Vagina (tissue), 2 donors: Measurements from ENCODE around the gene ULK2.

Source experiments
- POLR2AphosphoS5 ChIP-seq, 2 donors: sonication (generic); formaldehyde crosslinking; IDR thresholded peaks; one replicate each; pipeline ENCODE4 v1.9.0; 2017; ENCODE audit warnings: antibody characterized with exemption in 2 of 2, mild to moderate bottlenecking in 2 of 2, low read depth in 1 of 2; ENCODE audit not compliant: insufficient read depth in 1 of 2
- TF ChIP-seq, protein P1 (sequence below), 3 experiments: fragments of 450-650 bp in 2 of 3; fragments of 200-600 bp in 1 of 3; sonication (generic) in 1 of 3; IDR thresholded peaks; one replicate each; pipeline ENCODE4 v1.5.1; 2017 to 2019; ENCODE audit warnings: antibody characterized with exemption in 3 of 3, mild to moderate bottlenecking in 2 of 3, moderate library complexity in 2 of 3

DNA sequence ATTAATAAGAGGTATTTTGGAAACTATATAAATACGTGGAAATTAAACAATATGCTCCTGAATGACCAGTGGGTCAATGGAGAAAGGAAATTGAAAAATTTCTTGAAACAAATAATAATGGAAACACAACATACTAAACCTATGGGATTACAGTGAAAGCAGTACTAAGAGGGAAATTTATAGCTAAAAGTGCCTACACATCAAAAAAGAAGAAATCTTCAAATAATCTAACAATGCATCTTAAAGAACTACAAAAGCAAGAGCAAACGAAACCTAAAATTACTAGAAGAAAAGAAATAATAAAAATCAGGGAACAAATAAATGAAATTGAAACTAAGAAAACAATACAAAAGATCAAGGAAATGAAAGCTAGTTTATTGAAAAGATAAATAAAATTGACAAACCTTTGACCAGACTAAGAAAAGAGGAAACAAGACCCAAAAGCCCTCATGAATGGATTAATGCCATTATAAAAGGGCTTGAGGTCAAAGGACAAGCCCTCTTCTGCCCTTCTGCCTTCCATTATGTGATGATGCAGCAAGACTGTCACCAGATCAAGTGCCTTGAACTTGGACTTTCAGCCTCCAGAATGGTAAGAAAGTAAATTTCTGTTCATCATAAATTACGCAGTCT is 75.7 kb downstream of the ULK2 start:
- TF ChIP-seq, protein P1, sequence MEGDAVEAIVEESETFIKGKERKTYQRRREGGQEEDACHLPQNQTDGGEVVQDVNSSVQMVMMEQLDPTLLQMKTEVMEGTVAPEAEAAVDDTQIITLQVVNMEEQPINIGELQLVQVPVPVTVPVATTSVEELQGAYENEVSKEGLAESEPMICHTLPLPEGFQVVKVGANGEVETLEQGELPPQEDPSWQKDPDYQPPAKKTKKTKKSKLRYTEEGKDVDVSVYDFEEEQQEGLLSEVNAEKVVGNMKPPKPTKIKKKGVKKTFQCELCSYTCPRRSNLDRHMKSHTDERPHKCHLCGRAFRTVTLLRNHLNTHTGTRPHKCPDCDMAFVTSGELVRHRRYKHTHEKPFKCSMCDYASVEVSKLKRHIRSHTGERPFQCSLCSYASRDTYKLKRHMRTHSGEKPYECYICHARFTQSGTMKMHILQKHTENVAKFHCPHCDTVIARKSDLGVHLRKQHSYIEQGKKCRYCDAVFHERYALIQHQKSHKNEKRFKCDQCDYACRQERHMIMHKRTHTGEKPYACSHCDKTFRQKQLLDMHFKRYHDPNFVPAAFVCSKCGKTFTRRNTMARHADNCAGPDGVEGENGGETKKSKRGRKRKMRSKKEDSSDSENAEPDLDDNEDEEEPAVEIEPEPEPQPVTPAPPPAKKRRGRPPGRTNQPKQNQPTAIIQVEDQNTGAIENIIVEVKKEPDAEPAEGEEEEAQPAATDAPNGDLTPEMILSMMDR (IDR thresholded peaks at IDR 0.05): no peak
- TF ChIP-seq POLR2AphosphoS5 (IDR thresholded peaks at IDR 0.05; ENCODE audit: insufficient read depth in 1 of 2, low read depth in 1 of 2): no peak
